Psoas muscle (tissue), 8 donors: ENCODE measurements around the gene CHMP4A. TPM values are rescaled to one million over a fixed set of nuclear protein-coding genes. Genes with fewer than 3 reads are reported as not detected.

ENCODE experiments used
- ATAC-seq, 4 donors: fragments of 200-7000 bp; cut with Tn5 transposase; one replicate each; pipeline ENCODE4 v1.9.1; 2020; ENCODE audit warnings: moderate library complexity in 3 of 4, mild to moderate bottlenecking in 2 of 4
- DNase-seq, 2 donors: peaks; one replicate each; pipeline ENCODE4 v3.0.0-alpha.2; 2020
- H3K27ac ChIP-seq: fragments of 200-600 bp; one replicate; pipeline ENCODE4 v1.8.0; 2022
- H3K27me3 ChIP-seq, 3 donors: fragments of 200-600 bp in 1 of 3; one replicate each; pipeline versions ENCODE4 v1.6.1 to v1.8.0; 2013 to 2022; ENCODE audit warnings: low read length in 2 of 3, mild to moderate bottlenecking in 2 of 3, moderate library complexity in 1 of 3; ENCODE audit not compliant: insufficient read depth in 3 of 3
- H3K36me3 ChIP-seq, 2 donors: fragments of 200-600 bp in 1 of 2; one replicate each; pipeline versions ENCODE4 v1.6.1 to v1.8.0; 2013 to 2022; ENCODE audit warnings: low read depth in 1 of 2, mild to moderate bottlenecking in 1 of 2, moderate library complexity in 1 of 2; ENCODE audit not compliant: insufficient read depth in 1 of 2
- H3K4me1 ChIP-seq: fragments of 200-600 bp; one replicate; pipeline ENCODE4 v1.8.0; 2022
- H3K4me3 ChIP-seq: fragments of 200-600 bp; one replicate; pipeline ENCODE4 v1.8.0; 2022; ENCODE audit warnings: mild to moderate bottlenecking
- H3K9me3 ChIP-seq: fragments of 200-600 bp; one replicate; pipeline ENCODE4 v1.8.0; 2022
- CTCF ChIP-seq: fragments of 200-600 bp; IDR thresholded peaks from one replicate; pipeline ENCODE4 v1.8.0; 2022; ENCODE audit warnings: antibody characterized with exemption
- WGBS, 3 donors: extraction: QIAGEN DNeasy Blood & Tissue Kit; methylation state at CpG; one replicate each; pipeline versions ENCODE4 v1.1.6 to v1.1.7; 2013; 5-methylcytosine and 5-hydroxymethylcytosine counted together
- intact Hi-C, 2 donors: fragments of 100-400 bp; cut with DNase I; formaldehyde crosslinking; loops; one replicate each; pipeline versions ENCODE4 v1.11.0 to v1.14.2; 2022
- polyA plus RNA-seq, 3 donors: library from polyadenylated mRNA; stranded (reverse); fragments of 200-250 nt; gene quantifications; one replicate each; pipeline ENCODE4 v1.2.3, GENCODE V29; 2013
- total RNA-seq, 4 donors: library from RNA; stranded (reverse); fragmentation: NEBNext Ultra II Directional in 2 of 4; extraction: Animal tissue kit (Norgen Biotek cat#: 25700) in 2 of 4; gene quantifications; one replicate each; pipeline versions ENCODE4 v1.2.1 to v1.2.4, GENCODE V29; 2021 to 2023
- donor health status: healthy with polysubstance abuse.
- donor health status: DM: no; HTN: no; CAD: no; lungs with moderate emphysema.
- donor health status: Bipolar disorder and iron deficiency.
- donor health status: healthy.
- donor health status: DM: yes; HTN: yes; CAD: no.
- donor health status: DM: no; HTN: no; CAD: no.
- donor health status: DM: no; HTN: no; CAD: no.
- donor health status: DM: yes; HTN: yes; CAD: no.

Gene CHMP4A
- total and polyA plus RNA-seq, 7 donors: 12.3 to 42.1 (median 18.2) TPM

- DNase-seq (peak in 1 of 2 donors; percentile 49), ATAC-seq (no peak)
- H3K36me3 ChIP-seq: peaks cover 13 to 64% of the 10 kb centered on the region in 2 donors
Measured at GRCh38 chr14:24164518-24164991, 48.7 kb downstream of the CHMP4A start.

GRCh38 chr14:24162093-24162492, 51.2 kb downstream of the CHMP4A start:
- ATAC-seq (peak in 2 of 4 donors; percentile 3 to 5), DNase-seq (peak in 1 of 2 donors; percentile 42)
- H3K4me1 ChIP-seq: peaks cover 19% of the 10 kb centered on the region
- H3K4me3 ChIP-seq: peak overlapping the region; percentile 74
- intact Hi-C loops: no loop called here
- no peaks in the 10 kb centered on the region for H3K9me3 ChIP-seq
- no peaks in the 10 kb centered on the region for H3K27me3 ChIP-seq
- 46 to 64% (median 61%) methylated on average over 8 of the region's 8 CpGs for WGBS, 3 donors
- peaks cover 13 to 75% of the 10 kb centered on the region in 2 donors for H3K36me3 ChIP-seq
- peak overlapping the region; percentile 86 for H3K27ac ChIP-seq
- no peak for TF ChIP-seq CTCF

More at GRCh38 chr14:24164518-24164991, 48.7 kb downstream of the CHMP4A start:
- 90 to 93% (median 93%) methylated on average over 14 of the region's 14 CpGs for WGBS, 3 donors
- H3K4me3 ChIP-seq: no peak overlapping the region
- H3K4me1 ChIP-seq: peaks cover 19% of the 10 kb centered on the region
- no peaks in the 10 kb centered on the region for H3K9me3 ChIP-seq
- TF ChIP-seq CTCF: no peak
- no peak overlapping the region for H3K27ac ChIP-seq
- intact Hi-C loops: no loop called here
- peaks cover 0 to 3% (median 0%) of the 10 kb centered on the region in 3 donors for H3K27me3 ChIP-seq

GRCh38 chr14:24160850-24161804, 52.2 kb downstream of the CHMP4A start, which contains the start of gene IRF9:
Gene IRF9, plus strand, starts transcription at chr14:24161265. Its CDS starts 880 bp downstream, at chr14:24162145.
- Histone ChIP-seq H3K4me1 (peaks cover 19% of the 10 kb centered on the region), H3K27ac (peak within 1 kb of the TSS; percentile 86), H3K9me3 (no peaks in the 10 kb centered on the region), H3K27me3 (no peaks in the 10 kb centered on the region), H3K4me3 (peak within 1 kb of the TSS; percentile 74), H3K36me3 (peaks cover 8 to 75% of the 10 kb centered on the region in 2 donors)
- WGBS, 3 donors: 2 to 8% (median 4%) methylated on average over 11 to 12 of the region's 12 CpGs
- intact Hi-C loops: loop anchor here in 1 of 2 donors (2.0 kb wide), 2 partner anchors 52 to 102 kb away; no protein-coding TSS in a partner anchor
- DNase-seq (peak; percentile 95 to 97), ATAC-seq (peak; percentile 90 to 93 (median 91))
- TF ChIP-seq CTCF: peak; percentile 96

- no peaks in the 10 kb centered on the region for H3K9me3 ChIP-seq
- DNase-seq (peak in 1 of 2 donors; percentile 37), ATAC-seq (peak in 2 of 4 donors; percentile 6 to 7)
- TF ChIP-seq CTCF: no peak
- H3K4me1 ChIP-seq: peaks cover 19% of the 10 kb centered on the region
- WGBS, 3 donors: 83 to 87% (median 84%) methylated on average over 4 of the region's 4 CpGs
- peaks cover 5 to 75% of the 10 kb centered on the region in 2 donors for H3K36me3 ChIP-seq
- no peaks in the 10 kb centered on the region for H3K27me3 ChIP-seq
- intact Hi-C loops: loop anchor here in 1 of 2 donors (2.0 kb wide), 2 partner anchors 52 to 102 kb away; no protein-coding TSS in a partner anchor
- H3K27ac ChIP-seq: peak overlapping the region; percentile 86
- H3K4me3 ChIP-seq: no peak overlapping the region
Measured at GRCh38 chr14:24160499-24160849, 52.8 kb downstream of the CHMP4A start.
